LNCAP (cell line): ENCODE data around the gene AP2M1.
A peak's percentile ranks its signal among the peaks of the same experiment; 100 is the strongest.

Experiments
- CTCF ChIP-seq: fragments of 450-650 bp; IDR thresholded peaks from 2 replicates; pipeline ENCODE4 v1.5.1; 2017; ENCODE audit warnings: mild to moderate bottlenecking

AP2M1 gene

GRCh38 chr3:184223946-184224345 lies 49.3 kb downstream of the AP2M1 start:
- no peak for TF ChIP-seq CTCF

GRCh38 chr3:184227481-184227935 lies 52.9 kb downstream of the AP2M1 start:
- TF ChIP-seq CTCF, result peak; percentile 92

GRCh38 chr3:184228376-184229137 lies 53.9 kb downstream of the AP2M1 start:
- no peak for TF ChIP-seq CTCF

GRCh38 chr3:184229394-184230080 lies 54.9 kb downstream of the AP2M1 start, which contains the start of gene VWA5B2:
TSS of gene VWA5B2 (plus strand) at chr3:184229585. CDS start at chr3:184230529, 944 bp downstream.
- TF ChIP-seq CTCF, result no peak

- TF ChIP-seq CTCF, result no peak
These were observed 55.5 kb downstream of the AP2M1 start for GRCh38 chr3:184230081-184230602.

- no peak for TF ChIP-seq CTCF
These were observed 56.2 kb downstream of the AP2M1 start for GRCh38 chr3:184230603-184231528.

GRCh38 chr3:184231671-184232070 lies 57.0 kb downstream of the AP2M1 start:
- TF ChIP-seq CTCF, result no peak
